ENCODE data around the gene ACSL1. TPM values are rescaled to one million over a fixed set of nuclear protein-coding genes. Genes with fewer than 3 reads are reported as not detected.

Gene ACSL1
- total and polyA plus RNA-seq, 2 donors (not counting 3 experiments of a cell fraction or from before 2014, with no cell fraction given), result 7.3 to 17.7 TPM

DNA sequence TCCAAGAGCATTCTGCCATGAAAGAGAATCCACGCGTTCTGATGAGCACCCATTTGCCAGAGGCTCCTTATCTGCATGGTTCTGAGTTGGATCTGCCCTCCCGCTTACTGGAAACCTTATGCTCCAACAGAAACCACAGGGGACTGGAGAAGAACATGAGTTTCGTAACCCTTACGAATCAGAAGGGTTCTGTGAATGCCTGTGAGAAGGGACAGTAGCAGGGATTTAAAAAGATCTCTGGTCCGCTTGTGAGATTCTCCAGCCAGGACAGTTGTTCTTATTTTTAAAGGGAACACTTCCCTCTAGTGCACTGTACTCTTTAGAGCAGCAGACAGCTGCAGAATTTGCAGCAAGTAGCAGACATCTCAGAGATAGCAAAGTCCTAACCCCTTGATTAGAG is 69.4 kb downstream of the ACSL1 start:
- Histone ChIP-seq H3K27me3 (ENCODE audit: control insufficient read depth in 2 of 2, insufficient read depth in 2 of 2, low read length in 2 of 2) (no peaks in the 10 kb centered on the region), H3K4me2 (ENCODE audit: insufficient read depth, low read length) (no peak overlapping the region), H3K4me3 (replicated peaks in 1 of 3; ENCODE audit: insufficient read depth in 1 of 3, low read depth in 1 of 3, low read length in 3 of 3) (no peak overlapping the region), H3K36me3 (ENCODE audit: control insufficient read depth in 2 of 2, extremely low read depth in 1 of 2, insufficient read depth in 2 of 2, low read length in 2 of 2) (no peaks in the 10 kb centered on the region), H3K9me1 (replicated peaks; ENCODE audit: control insufficient read depth, extremely low read depth, insufficient read depth, low read length) (no peaks in the 10 kb centered on the region), H4K20me1 (replicated peaks; ENCODE audit: control insufficient read depth, extremely low read depth, insufficient read depth, low read length) (no peaks in the 10 kb centered on the region), H3K27ac (ENCODE audit: insufficient read depth, low read depth, low read length) (no peak overlapping the region), H3K9ac (replicated peaks; ENCODE audit: extremely low read depth, insufficient read depth, low read length) (no peak overlapping the region), H3K9me3 (replicated peaks; ENCODE audit: control insufficient read depth, insufficient read depth, low read length) (no peaks in the 10 kb centered on the region), H2AFZ (ENCODE audit: low read depth, low read length) (no peak overlapping the region), H3K79me2 (ENCODE audit: control insufficient read depth, insufficient read depth, low read length) (no peaks in the 10 kb centered on the region), H3K4me1 (ENCODE audit: control insufficient read depth, extremely low read depth, insufficient read depth, low read length) (no peaks in the 10 kb centered on the region)
- no peak for TF ChIP-seq POLR2A (IDR thresholded peaks at IDR 0.05; ENCODE audit: low read depth, low read length)
- TF ChIP-seq, protein P1, sequence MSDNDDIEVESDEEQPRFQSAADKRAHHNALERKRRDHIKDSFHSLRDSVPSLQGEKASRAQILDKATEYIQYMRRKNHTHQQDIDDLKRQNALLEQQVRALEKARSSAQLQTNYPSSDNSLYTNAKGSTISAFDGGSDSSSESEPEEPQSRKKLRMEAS (IDR thresholded peaks at IDR 0.05; ENCODE audit: insufficient read depth, insufficient read length), result no peak
- TF ChIP-seq FOS (IDR thresholded peaks at IDR 0.05; ENCODE audit: borderline replicate concordance, insufficient read depth, low read length), result no peak
- no peak for TF ChIP-seq JUN (IDR thresholded peaks at IDR 0.05; ENCODE audit: borderline replicate concordance, insufficient read depth, insufficient read length, low read depth)
- no peak for TF ChIP-seq MYC (IDR thresholded peaks at IDR 0.05; ENCODE audit: low read depth, low read length)
- no peak for TF ChIP-seq POLR2AphosphoS5 (IDR thresholded peaks at IDR 0.05; ENCODE audit: insufficient read depth, low read depth, low read length)
- no peak for TF ChIP-seq GATA2 (IDR thresholded peaks at IDR 0.05; ENCODE audit: insufficient read depth, insufficient read length, low read depth, low read length)
- TF ChIP-seq, protein P2, sequence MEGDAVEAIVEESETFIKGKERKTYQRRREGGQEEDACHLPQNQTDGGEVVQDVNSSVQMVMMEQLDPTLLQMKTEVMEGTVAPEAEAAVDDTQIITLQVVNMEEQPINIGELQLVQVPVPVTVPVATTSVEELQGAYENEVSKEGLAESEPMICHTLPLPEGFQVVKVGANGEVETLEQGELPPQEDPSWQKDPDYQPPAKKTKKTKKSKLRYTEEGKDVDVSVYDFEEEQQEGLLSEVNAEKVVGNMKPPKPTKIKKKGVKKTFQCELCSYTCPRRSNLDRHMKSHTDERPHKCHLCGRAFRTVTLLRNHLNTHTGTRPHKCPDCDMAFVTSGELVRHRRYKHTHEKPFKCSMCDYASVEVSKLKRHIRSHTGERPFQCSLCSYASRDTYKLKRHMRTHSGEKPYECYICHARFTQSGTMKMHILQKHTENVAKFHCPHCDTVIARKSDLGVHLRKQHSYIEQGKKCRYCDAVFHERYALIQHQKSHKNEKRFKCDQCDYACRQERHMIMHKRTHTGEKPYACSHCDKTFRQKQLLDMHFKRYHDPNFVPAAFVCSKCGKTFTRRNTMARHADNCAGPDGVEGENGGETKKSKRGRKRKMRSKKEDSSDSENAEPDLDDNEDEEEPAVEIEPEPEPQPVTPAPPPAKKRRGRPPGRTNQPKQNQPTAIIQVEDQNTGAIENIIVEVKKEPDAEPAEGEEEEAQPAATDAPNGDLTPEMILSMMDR (IDR thresholded peaks at IDR 0.05; ENCODE audit: extremely low read depth in 1 of 2, insufficient read depth in 1 of 2, low read depth in 1 of 2, low read length in 2 of 2), result no peak
- no peak for TF ChIP-seq EZH2 (IDR thresholded peaks at IDR 0.05; ENCODE audit: borderline replicate concordance, low read depth, low read length, severe bottlenecking)
- ChIA-PET POLR2A (no interaction called here), CTCF (interaction anchor here (2.7 kb wide), 1 partner anchor 11 kb away, joined by 11 read pairs; no protein-coding TSS in a partner anchor)
- no peak for DNase-seq (ENCODE audit: low read depth, low spot score)
- FAIRE-seq, result no peak
- intact Hi-C loops (cut with micrococcal nuclease) (no loop called here), dilution Hi-C loops (cut with MboI; ENCODE audit: extremely low pct_ligation_motif_present, low sequenced_read_pairs) (no loop called here)
- BruUV-seq (replicated peaks), result no TSS peak

Data from endothelial cell of umbilical vein (primary cell).